SKM-1 (cell line): Measurements from ENCODE around the gene S100A1.
A peak's percentile ranks its signal among the peaks of the same experiment; 100 is the strongest.
"Not testable (repeated sequence)": the region's sequence is repeated elsewhere in the genome, so short reads cannot be mapped to it uniquely, and the experiment has no call there.

Experiments
- DNase-seq: peaks from one replicate; lab custom pipeline; 2025; ENCODE audit not compliant: unreplicated experiment; lab: John Stamatoyannopoulos, UW

S100A1 gene

DNA sequence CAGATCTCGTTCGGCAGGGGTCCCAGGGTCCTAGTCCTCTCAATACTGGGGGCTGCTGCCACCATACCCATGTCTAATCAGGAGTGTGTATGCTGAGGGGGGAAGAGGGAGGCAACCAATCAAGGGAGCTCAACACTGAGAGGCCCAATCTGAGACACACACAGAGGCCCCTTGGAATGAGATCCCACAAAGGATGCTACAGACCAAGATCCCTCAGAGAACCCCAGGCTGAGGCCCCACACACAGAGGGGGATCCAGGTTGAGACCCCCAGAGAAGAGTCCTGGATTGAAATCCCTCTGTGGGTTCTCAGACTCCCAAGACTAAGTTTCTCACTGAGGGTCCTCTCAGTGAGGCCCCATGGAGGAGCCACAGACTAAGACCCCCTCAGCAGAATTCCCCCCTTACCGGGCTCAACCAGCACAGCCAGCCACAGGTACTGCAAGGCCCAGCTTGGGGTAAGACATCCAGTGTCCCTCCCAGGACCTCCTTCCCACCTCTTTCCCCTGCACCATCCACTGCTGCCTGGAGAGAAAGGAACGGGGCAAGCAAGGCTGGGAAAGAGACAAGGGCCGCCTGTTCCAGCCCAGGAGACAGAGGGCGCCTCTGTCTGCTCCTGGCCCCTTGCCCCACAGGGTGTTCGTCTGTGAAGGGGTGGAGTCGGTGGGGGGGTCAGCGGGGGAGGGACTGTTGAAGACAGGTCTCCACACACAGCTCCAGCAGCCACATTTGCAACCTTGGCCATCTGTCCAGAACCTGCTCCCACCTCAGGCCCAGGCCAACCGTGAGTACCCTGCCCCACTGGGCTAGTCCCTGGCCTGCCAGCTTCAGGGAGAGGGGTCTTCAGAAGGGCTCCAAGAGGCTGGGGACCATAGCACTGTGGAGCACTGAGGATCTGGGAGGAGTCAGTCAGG is at the start of gene S100A1:
S100A1 (plus strand) TSS at position 720 of the 912 bp plus-strand sequence. CDS start 2,088 bp downstream, outside the sequence.
- no peak for DNase-seq

DNA sequence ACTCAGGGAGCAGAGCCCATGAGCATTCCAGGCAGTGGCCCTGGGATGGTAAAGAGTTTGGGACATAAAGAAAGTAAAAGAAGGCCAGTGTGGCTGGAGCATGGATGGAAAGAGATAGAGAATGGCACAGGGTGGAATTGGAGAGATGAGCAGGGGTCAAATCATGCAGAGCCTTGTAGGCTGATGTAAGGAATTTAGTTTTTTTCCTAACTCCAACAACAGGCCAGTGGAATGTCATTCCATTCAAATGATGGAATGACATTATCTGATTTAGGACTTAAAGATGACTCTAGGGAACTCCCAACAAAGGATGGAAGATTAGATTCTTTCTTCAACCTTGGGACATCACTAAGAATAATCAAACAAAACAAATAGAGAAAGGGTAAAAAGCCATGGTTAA is 49.7 kb upstream of the S100A1 start:
- DNase-seq: no peak

DNA sequence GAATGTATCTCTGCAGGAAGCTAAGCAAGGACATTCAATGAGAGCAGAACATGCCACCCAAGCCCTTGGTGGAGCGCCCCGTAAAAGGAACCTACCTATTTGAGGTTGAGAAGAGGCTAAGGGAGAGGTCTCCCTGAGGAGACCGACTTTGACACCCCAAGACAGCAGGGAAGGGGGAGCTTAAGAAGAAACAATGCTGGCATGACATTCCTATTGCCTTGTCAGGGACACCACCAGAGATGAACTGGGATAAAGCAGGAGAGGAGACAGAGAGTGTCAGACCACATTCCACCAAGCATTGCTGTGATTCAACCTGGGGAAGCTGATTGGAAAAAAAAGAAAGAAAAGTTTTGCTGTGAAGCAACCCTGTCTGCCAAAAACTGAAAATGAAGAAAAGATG is 49.3 kb upstream of the S100A1 start:
- no peak for DNase-seq

DNA sequence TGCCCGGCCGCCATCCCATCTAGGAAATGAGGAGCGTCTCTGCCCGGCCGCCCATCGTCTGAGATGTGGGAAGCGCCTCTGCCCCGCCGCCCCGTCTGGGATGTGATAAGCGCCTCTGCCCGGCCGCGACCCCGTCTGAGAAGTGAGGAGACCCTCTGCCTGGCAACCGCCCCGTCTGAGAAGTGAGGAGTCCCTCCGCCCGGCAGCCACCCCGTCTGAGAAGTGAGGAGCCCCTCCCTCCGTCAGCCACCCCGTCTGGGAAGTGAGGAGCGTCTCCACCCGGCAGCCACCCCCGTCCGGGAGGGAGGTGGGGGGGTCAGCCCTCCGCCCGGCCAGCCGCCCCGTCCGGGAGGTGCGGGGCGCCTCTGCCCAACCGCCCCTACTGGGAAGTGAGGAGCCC is 45.4 kb upstream of the S100A1 start:
- not testable (repeated sequence) for DNase-seq

DNA sequence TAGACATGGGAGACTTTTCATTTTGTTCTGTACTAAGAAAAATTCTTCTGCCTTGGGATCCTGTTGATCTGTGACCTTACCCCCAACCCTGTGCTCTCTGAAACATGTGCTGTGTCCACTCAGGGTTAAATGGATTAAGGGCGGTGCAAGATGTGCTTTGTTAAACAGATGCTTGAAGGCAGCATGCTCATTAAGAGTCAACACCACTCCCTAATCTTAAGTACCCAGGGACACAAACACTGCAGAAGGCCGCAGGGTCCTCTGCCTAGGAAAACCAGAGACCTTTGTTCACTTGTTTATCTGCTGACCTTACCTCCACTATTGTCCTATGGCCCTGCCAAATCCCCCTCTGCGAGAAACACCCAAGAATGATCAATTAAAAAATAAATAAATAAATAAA is 44.7 kb upstream of the S100A1 start:
- DNase-seq: not testable (repeated sequence)

DNA sequence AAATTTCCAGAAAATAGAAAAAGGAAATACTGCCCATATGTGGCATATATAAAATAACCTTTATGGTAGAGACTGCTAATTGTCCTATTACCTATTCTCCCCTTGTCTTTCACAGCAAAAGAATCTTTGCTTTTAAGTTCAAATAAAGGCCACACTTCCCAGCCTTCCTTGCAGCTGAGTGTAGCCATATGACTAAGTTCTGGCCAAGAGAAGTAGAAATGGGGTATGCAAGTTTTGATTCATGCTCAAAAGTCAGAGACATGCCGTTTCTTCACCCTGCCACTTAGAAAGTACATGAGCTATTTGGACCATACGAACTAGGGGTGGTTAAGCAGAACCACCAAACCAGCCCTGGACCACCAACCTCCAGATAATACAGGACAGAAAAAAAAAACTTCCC is 44.3 kb upstream of the S100A1 start:
- no peak for DNase-seq

DNA sequence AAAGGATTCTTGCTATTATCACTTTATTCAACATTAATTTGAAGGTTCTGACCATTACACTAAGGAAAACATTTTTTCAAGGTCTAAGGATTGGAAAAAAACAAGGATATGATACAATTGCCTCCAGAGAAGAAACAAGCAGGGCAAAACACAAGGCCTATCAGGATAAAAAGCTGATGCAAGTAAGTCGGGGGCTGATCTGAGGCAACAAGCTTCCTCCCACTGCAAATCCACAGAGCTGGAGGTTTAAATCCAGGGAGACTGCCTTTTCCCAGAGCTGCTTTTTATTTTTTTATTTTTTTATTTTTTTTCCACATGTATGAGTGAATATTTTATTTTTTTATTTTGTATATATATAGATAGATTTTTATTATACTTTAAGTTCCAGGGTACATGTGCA is 43.2 kb upstream of the S100A1 start:
- DNase-seq: no peak

DNA sequence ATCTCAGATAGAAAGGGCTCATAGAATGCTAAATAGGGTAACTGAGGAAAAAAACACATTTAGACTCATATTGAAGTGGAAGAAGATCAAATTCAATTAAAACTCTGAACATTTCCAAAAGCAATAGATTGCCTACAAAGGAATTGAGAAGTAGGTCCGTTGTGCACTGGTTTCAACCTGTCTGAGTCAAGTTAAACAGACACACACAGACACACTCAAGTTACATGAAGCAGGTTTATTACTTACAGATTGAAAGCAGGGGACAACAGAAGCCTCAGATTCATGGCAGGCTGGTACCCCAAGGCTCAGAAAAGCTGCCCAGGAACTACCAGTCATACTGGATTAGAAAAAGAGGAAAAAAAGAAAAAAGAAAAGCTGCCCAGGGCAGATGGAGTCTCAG is 41.9 kb upstream of the S100A1 start:
- no peak for DNase-seq

DNA sequence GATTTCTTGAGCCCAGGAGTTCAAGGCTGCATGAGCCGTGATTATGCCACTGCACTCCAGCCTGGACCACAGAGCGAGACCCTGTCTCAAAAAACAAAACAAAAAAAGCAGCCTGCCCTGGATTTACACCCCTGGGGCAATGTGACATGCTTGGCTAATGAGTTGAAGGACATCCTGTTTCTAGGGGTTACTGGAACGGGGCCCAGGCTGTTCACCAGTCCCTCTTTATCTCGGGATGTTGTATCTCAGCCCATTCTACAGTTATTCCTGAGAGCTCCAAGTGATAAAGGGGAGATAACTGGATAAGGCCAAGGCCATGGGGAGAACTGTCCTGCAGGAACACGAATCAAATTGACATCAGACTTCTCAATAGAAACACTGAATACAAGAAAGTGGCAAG is 40.9 kb upstream of the S100A1 start:
- no peak for DNase-seq

DNA sequence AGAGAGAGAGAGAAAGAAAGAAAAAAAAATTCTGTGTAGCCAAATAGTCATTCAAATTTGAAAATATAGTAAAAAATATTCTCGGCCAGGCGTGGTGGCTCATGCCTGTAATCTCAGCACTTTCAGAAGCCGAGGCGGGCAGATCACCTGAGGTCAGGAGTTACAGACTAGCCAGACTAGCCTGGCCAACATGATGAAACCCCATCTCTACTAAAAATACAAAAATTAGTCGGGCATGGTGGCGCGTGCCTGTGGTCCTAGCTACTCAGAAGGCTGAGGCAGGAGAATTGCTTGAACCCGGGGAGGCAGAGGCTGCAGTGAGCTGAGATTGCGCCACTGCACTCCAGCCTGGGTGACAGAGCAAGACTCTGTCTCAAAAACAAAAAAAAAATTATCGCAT is 40.2 kb upstream of the S100A1 start:
- not testable (repeated sequence) for DNase-seq

DNA sequence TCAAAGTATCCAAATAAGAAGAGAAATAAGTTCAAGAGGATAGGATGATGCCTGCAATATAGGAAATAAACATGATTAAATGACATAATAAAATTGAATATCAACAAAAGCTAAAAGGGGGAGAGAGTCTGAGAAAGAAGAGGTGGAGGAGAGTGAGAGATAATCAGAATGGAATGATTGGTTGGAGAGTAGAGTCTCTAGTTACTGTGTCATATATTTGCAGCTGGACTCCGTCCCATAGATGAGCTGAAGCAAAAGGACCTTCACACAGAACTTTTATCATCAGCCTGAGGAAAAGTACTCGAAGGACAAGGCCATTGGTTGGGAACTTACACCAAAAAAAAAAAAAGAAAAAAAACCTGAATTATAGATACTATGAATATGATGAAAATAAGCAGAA is 39.8 kb upstream of the S100A1 start:
- DNase-seq: no peak

DNA sequence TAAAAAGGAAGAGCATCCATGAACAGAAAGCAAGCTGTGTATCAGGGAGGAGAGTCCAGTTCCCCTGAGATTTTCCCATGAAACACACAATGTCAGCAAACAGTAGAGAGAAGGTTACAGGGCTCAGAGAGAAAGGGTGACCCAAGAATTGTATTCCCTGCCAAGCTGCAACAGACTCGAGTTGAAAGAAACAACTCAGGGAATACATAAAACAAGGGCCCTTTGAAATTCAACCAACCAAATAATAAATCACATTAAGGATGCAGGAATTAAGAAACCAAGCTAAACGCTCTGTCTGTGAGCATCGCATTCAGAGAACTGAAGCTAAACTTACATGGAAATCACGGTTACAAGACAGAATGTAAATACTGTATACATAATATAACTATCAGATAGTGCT is 35.5 kb upstream of the S100A1 start:
- DNase-seq: no peak

DNA sequence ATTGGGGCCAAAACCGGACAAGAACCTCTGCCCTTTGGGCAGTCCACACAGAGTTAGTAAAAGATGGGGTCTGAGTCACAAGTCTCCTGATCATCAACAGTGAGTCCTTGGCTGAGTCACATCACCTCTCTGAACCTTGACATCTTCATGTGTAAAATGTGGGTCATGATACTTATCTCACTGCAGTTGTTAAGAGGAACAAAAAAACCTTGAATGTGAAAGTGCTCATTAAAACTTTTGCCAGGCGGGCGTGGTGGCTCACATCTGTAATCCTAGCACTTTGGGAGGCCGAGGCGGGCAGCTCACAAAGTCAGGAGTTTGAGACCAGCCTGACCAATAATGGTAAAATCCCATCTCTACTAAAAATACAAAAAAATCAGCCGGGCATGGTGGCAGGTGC is 31.0 kb upstream of the S100A1 start:
- no peak for DNase-seq

DNA sequence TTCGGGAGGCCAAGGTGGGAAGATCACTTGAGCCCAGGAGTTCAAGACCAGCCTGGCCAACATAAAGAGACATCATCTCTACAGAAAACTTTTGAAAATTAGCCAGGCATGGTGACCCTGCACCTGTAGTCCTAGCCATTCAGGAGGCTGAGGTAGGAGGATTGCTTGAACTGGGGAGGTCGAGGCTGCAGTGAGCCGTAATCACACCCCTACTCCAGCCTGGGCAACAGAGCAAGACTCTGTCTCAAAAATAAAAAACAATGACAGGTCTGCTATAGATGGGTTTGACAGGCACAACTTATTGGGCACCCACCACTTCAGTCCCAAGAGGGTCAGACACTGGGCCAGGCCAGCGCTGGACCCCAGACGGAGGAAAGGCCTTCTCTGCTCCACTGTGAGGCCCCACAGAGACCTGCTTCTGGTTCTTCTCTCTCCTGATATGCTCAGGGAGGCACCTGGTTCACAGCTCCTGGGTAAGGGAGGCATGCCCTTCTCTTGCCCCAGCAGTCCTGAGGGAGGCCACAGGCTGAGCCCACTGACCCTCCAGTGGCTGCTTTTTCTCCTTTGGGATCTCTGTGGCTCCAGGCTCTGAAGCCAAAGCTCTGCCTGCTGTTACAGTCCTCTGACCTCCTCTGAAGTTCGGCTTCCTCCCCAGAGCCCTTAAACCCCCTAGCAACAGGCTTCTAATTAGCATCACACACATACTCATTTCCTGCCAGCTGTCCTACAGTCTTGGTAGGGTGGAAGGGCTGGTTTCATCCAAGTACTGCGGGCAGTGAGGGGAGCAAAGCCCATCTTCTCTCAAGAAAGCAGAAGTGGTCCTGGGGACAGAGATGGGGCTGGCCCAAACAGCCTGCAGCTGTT is 29.7 kb upstream of the S100A1 start:
- DNase-seq: peak; percentile 99

DNA sequence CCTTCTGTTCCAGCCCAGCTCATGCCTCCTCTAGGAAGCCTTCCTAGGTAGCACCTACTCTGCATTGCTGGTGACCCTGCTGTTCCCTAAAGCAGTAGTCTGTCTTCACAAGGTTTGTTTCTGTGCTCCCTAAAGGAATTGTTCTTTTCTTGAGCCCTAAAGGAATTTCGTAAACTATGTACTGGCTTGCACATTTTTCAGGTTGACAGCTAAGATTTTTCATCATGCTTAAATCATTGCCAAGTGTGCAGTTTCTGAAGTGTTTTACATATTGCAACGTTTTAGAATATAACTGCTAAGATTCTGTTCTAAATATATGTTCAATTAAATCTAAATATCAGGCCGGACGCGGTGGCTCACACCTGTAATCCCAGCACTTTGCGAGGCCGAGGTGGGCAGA is 28.4 kb upstream of the S100A1 start:
- no peak for DNase-seq

DNA sequence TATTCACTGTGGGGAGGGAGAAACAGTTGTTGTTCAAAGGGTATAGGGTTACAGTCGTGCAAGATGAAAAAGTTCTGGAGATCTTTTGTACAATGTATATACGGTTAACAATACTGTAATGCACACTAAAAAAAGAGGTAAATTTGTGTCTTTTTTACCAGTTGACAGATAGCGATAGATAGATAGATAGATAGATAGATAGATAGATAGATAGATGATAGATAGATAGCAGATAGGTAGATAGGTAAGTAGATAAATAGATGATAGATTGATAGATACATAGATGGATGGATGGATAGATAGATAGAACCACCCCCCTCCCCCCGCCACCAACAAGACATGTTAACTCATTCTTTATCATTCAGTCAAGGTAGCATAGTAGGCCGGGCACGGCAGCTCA is 25.5 kb upstream of the S100A1 start:
- no peak for DNase-seq

DNA sequence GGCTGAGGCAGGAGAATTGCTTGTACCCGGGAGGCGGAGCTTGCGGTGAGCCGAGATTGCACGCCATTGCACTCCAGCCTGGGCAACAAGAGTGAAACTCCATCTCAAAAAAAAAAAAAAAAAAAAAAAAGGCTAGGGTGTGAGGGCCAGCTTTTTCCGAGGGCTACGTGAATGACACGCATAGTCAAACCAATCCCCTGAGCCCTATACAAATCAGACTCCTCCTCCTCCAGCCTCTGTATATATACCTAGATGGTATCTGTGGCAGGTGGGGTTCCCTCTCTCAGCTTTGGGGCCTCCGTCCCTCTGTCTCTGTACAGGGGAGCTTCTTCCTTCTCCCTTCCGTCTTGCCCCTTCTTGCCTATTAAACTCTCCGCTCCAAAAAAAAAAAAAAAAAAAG is 22.0 kb upstream of the S100A1 start:
- no peak for DNase-seq

DNA sequence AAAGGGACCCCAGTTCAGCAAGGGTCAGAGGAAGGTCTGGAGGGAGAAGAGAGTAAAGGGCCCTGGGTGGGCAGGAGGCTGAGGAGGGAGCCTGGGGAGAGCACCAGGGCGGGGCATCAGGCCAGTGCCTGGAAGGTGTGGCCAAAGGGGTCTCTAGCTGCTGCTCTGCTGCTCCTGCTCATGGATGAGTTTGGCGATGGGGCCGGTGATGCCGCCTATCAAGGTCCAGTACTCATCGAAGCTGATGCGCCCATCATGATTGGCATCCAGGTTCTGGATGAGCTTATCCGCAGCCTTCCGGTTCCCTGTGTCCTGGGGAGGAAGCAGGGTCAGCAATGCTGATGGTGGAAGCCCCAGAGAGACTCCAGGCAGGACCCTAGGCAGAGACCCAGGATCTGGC is 20.9 kb upstream of the S100A1 start:
- no peak for DNase-seq

DNA sequence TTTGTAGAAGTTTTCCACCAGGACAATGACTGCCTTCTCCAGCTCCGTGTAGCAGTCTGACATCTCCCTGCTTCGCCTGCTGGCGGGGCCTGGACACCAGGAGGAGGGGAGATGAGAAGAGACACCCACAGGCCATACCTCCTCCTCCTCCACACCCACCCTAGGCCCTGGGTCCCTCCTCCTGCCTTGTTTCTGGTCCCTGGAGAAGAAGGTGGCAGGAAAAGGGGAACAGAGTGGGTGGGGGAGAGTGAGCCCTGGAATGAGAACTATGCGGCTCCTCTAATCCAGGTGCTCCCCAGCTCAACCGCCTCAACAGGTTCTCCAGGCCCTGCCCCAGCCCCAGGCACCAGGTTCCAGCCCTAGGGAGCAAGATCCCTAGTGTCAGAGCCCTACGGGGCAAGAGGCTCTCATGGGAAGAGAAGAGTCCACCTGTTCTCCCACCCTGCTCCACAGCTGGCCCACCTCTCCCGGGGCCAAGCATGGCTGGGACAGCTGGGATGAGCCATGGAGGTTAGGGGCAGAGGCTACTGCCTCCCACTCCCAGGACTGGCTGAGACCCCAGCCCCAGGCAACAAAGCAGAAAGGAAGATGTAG is 20.0 kb upstream of the S100A1 start:
- no peak for DNase-seq

DNA sequence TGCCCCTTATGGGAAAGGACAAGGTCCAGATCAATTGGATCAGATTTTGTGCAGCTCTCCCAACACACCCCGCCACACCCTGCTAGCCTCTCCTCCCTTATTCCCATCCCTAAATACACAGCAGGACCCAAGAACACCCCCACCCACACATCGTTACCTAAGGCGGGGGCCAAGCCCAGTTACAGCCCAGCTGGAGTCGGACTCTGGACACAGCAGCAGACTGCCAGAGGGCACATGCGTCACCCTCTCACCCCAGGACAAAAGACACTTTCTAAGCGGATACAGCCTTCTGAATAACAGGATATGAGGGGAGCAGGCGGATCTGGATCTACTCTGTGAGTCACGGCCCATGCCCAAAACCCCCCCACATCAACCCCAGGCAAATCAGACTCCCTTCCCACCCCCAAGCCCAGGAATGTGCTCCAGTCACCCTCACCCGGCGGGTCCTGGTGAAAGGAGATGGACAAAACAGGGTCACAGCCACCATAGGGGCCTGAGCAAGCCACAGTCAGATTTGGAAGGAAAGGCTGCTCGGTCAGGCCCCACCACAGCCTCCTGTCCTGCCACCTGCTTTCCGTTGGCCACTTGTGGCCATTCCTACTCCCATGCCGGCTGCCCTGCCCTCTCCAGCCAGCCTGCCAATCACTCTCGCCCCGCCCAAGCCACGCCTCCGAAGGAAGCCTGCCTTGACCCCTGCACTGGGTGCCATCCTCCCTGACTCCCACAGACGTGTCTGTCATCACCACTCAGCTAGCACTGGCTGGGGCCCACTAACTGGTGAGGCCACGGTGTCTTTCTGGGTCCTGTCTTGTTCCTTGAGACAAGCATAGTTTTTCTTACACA is 19.3 kb upstream of the S100A1 start:
- DNase-seq: peak; percentile 34

DNA sequence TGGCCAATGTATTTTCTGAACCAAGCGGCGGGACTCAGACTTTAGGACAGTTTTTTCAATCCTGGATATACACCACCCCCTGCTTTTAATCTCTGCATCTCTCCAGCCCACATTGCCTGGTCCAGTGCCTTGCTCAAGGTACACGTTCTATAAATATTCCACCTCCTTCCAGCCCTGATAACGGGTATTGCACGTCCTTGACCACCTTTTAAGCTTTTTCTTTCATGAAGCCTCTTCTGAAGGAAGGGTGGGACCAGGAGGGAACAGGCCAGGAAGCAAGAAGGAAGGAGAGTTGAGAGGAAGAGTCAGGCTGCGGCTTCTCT is 18.7 kb upstream of the S100A1 start:
- no peak for DNase-seq
